WERI-Rb-1 (cell line): ENCODE results near the gene ATXN1.

Source experiments
- DNase-seq: peaks from one replicate; pipeline ENCODE4 v3.0.0-alpha.2; 2020
- H3K27ac ChIP-seq: fragments of 250-450 bp; sonication (Bioruptor Pico); 2 replicates; pipeline ENCODE4 v1.5.1; 2020; ENCODE audit warnings: mild to moderate bottlenecking, moderate library complexity
- H3K27me3 ChIP-seq: fragments of 250-450 bp; sonication (Bioruptor Pico); 2 replicates; pipeline ENCODE4 v1.5.1; 2021; ENCODE audit warnings: mild to moderate bottlenecking, low read depth, moderate library complexity; ENCODE audit not compliant: insufficient read depth, severe bottlenecking
- H3K36me3 ChIP-seq: fragments of 250-450 bp; sonication (Bioruptor Pico); 2 replicates; pipeline ENCODE4 v1.5.1; 2020; ENCODE audit warnings: mild to moderate bottlenecking, moderate library complexity
- H3K4me3 ChIP-seq: 2 replicates; pipeline ENCODE4 v1.5.1; 2011; ENCODE audit warnings: low read depth, mild to moderate bottlenecking, control low read depth, low read length
- H3K9me3 ChIP-seq: fragments of 250-450 bp; sonication (Bioruptor Pico); 2 replicates; pipeline ENCODE4 v1.5.1; 2021; ENCODE audit warnings: mild to moderate bottlenecking, moderate library complexity; ENCODE audit not compliant: severe bottlenecking
- CTCF ChIP-seq: IDR thresholded peaks from 2 replicates; pipeline ENCODE4 v1.5.1; 2011; ENCODE audit warnings: low read depth, mild to moderate bottlenecking, control low read depth, inconsistent platforms, low read length

ATXN1 gene

GRCh38 chr6:16728513-16729182 lies 32.6 kb downstream of the ATXN1 start:
- Histone ChIP-seq H3K27me3 (no peaks in the 10 kb centered on the region), H3K27ac (no peak overlapping the region), H3K4me3 (no peak overlapping the region), H3K36me3 (no peaks in the 10 kb centered on the region), H3K9me3 (no peaks in the 10 kb centered on the region)
- DNase-seq: no peak
- no peak for TF ChIP-seq CTCF

- no peak overlapping the region for H3K4me3 ChIP-seq
- TF ChIP-seq CTCF: no peak
These were observed 33.3 kb downstream of the ATXN1 start for GRCh38 chr6:16727996-16728395.

GRCh38 chr6:16725145-16725864 lies 36.0 kb downstream of the ATXN1 start:
- no peak for TF ChIP-seq CTCF
- DNase-seq: no peak
- H3K27ac ChIP-seq: no peak overlapping the region
- no peaks in the 10 kb centered on the region for H3K36me3 ChIP-seq
- no peaks in the 10 kb centered on the region for H3K27me3 ChIP-seq
- H3K9me3 ChIP-seq: no peaks in the 10 kb centered on the region
- no peak overlapping the region for H3K4me3 ChIP-seq

More at GRCh38 chr6:16727996-16728395, 33.3 kb downstream of the ATXN1 start:
- no peaks in the 10 kb centered on the region for H3K27me3 ChIP-seq
- no peak for DNase-seq
- H3K27ac ChIP-seq: no peak overlapping the region
- no peaks in the 10 kb centered on the region for H3K9me3 ChIP-seq
- no peaks in the 10 kb centered on the region for H3K36me3 ChIP-seq

GRCh38 chr6:16723826-16724225 lies 37.4 kb downstream of the ATXN1 start:
- TF ChIP-seq CTCF: no peak
- Histone ChIP-seq H3K4me3 (no peak overlapping the region), H3K36me3 (no peaks in the 10 kb centered on the region), H3K27me3 (no peaks in the 10 kb centered on the region), H3K27ac (no peak overlapping the region), H3K9me3 (no peaks in the 10 kb centered on the region)
- no peak for DNase-seq

- H3K9me3 ChIP-seq: no peaks in the 10 kb centered on the region
- DNase-seq: no peak
- H3K27me3 ChIP-seq: no peaks in the 10 kb centered on the region
- no peaks in the 10 kb centered on the region for H3K36me3 ChIP-seq
- no peak overlapping the region for H3K27ac ChIP-seq
- H3K4me3 ChIP-seq: no peak overlapping the region
- no peak for TF ChIP-seq CTCF
These were observed 37.9 kb downstream of the ATXN1 start for GRCh38 chr6:16723402-16723801.
